KG1 (cell line): ENCODE data around the gene PER2.
A peak's percentile ranks its signal among the peaks of the same experiment; 100 is the strongest.

Source experiments
- DNase-seq: peaks from one replicate; lab custom pipeline; 2025; lab: John Stamatoyannopoulos, UW

Gene PER2

GRCh38 chr2:238226698-238227586 lies 61.5 kb downstream of the PER2 start:
- no peak for DNase-seq

GRCh38 chr2:238225911-238226697 lies 62.3 kb downstream of the PER2 start:
- no peak for DNase-seq

- DNase-seq, result no peak
Measured at GRCh38 chr2:238225121-238225520, 63.3 kb downstream of the PER2 start.

- no peak for DNase-seq
Measured at GRCh38 chr2:238224356-238225035, 63.9 kb downstream of the PER2 start.

GRCh38 chr2:238220892-238221521 lies 67.4 kb downstream of the PER2 start:
- no peak for DNase-seq

- no peak for DNase-seq
Measured at GRCh38 chr2:238220274-238220891, 68.0 kb downstream of the PER2 start.

- no peak for DNase-seq
Measured at GRCh38 chr2:238216651-238217184, 71.7 kb downstream of the PER2 start.

- no peak for DNase-seq
Measured at GRCh38 chr2:238207006-238207405, 81.4 kb downstream of the PER2 start.

GRCh38 chr2:238203973-238204683 lies 84.3 kb downstream of the PER2 start:
- DNase-seq, result no peak

GRCh38 chr2:238203094-238203972 lies 85.1 kb downstream of the PER2 start, which contains the start of gene ILKAP:
TSS of gene ILKAP (minus strand) at chr2:238203695. CDS start at chr2:238203553, 142 bp downstream.
- peak; percentile 48 for DNase-seq

GRCh38 chr2:238202326-238203093 lies 85.9 kb downstream of the PER2 start:
- DNase-seq, result no peak
